ENCODE results near the gene IGFL2. TPM values are rescaled to one million over a fixed set of nuclear protein-coding genes. Genes with fewer than 3 reads are reported as not detected.

Gene IGFL2
- total RNA-seq, result 0.48 and 0.85 TPM in 2 replicates

DNA sequence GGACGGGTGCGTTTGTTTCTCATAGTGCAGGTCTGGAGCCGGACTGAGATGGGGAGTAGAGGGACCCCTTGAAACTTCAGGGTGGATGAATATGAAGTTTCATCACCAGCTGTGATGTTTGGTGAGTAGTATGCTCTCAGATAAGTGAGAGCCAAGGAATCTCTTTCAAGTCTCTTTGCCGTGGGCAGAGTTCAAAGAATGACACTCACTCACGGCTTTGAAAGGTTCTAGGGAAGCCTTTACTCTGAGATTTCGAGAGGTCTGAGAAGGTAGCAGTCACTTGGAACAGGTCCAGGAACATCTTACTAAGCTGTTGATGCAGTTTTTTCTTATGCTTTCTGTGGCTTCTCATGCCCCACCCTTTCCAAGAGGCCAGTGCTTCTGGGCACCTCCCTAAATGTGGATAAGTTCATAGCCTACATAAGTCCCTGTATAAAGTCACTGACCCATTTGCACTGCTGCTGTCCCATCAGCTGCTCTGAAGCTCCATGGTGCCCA lies at the start of gene IGFL2:
IGFL2 (plus strand) TSS at position 448 of the 498 bp plus-strand sequence; CDS start at position 489, 41 bp downstream.

DNA sequence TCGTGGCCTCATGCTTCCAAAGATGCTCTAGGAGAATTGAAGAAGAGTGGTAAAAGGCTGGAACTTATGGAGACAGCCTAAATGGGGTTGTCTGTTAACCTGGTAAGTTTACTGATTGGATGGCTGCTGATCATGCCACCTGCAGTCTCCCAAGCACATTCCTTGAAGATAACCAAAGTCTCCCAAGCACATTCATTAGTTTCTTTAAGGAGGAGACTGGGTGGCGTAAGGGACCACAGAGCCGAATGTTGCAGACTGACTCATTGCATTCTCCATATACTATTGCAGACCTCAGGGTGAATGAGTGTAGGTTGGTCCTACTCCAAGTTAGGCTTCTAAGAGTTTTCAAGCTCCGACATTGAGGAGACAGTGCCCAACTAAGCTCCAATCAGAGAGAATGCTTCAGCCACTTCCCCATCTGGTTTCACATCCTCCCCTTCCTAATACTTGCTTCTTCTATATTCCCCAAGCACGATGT lies 23.4 kb upstream of the IGFL2 start, which contains the start of gene IGFL3:
IGFL3 (minus strand) TSS at position 51 of the 478 bp plus-strand sequence; CDS start at position 12, 39 bp downstream.

Other genes with a start within 250 kb of the IGFL2 start
- 1.7 and 2.7 TPM in 2 replicates for gene MYPOP, start 245.6 kb upstream of the IGFL2 start, total RNA-seq
- not detected in 2 replicates for gene NANOS2, start 233.5 kb upstream of the IGFL2 start, total RNA-seq
- under 0.01 TPM in 1 of 2 replicates, not detected in the other for gene NOVA2, start 174.4 kb upstream of the IGFL2 start, total RNA-seq
- gene CCDC61, start 152.8 kb upstream of the IGFL2 start, total RNA-seq, result 5.3 and 6.2 TPM in 2 replicates
- not detected in 2 replicates for gene PGLYRP1, start 125.2 kb upstream of the IGFL2 start, total RNA-seq
- gene IGFL4, start 107.2 kb upstream of the IGFL2 start, total RNA-seq, result not detected in 2 replicates
- gene IGFL3, start 23.6 kb upstream of the IGFL2 start, total RNA-seq, result not detected in 2 replicates
- 1.4 TPM in 1 of 2 replicates, not detected in the other for gene IGFL1, start 81.5 kb downstream of the IGFL2 start, total RNA-seq
- 0.48 and 0.85 TPM in 2 replicates for gene HIF3A, start 148.8 kb downstream of the IGFL2 start, total RNA-seq
- gene PPP5C, start 198.8 kb downstream of the IGFL2 start, total RNA-seq, result 39.0 and 39.9 TPM in 2 replicates

Data from tracheal epithelial cell (primary cell).